Neutrophil (primary cell): ENCODE data around the gene EEF1AKMT1.

Source experiments
- H3K27ac ChIP-seq: fragments of 200-600 bp; sonication (generic); 2 replicates; pipeline ENCODE4 v1.5.1; 2016; ENCODE audit warnings: mild to moderate bottlenecking, moderate library complexity
- H3K27me3 ChIP-seq: fragments of 200-600 bp; sonication (generic); 2 replicates; pipeline ENCODE4 v1.6.0; 2016; ENCODE audit warnings: mild to moderate bottlenecking
- H3K36me3 ChIP-seq: fragments of 200-600 bp; sonication (generic); 2 replicates; pipeline ENCODE4 v1.5.1; 2017
- H3K4me1 ChIP-seq, 2 experiments: fragments of 200-600 bp in 1 of 2; sonication (generic) in 1 of 2; 1 replicate in 1 of 2; 2 replicates in 1 of 2; pipeline versions ENCODE4 v1.5.1 to v1.6.1; 2013 to 2016; ENCODE audit warnings: low read depth in 1 of 2, low read length in 1 of 2, mild to moderate bottlenecking in 1 of 2, moderate library complexity in 1 of 2; ENCODE audit not compliant: control insufficient read depth in 1 of 2, insufficient read depth in 1 of 2
- H3K4me3 ChIP-seq, 2 experiments: fragments of 200-600 bp in 1 of 2; sonication (generic) in 1 of 2; 1 replicate in 1 of 2; 2 replicates in 1 of 2; pipeline ENCODE4 v1.5.1; 2013 to 2016; ENCODE audit warnings: low read depth in 1 of 2, low read length in 1 of 2, mild to moderate bottlenecking in 1 of 2, moderate library complexity in 1 of 2
- H3K9me3 ChIP-seq: fragments of 200-600 bp; sonication (generic); 2 replicates; pipeline ENCODE4 v1.5.1; 2016
- TF ChIP-seq, protein P1 (sequence below): fragments of 200-600 bp; sonication (generic); IDR thresholded peaks from 2 replicates; pipeline ENCODE4 v1.5.1; 2016; ENCODE audit warnings: antibody characterized with exemption

Gene EEF1AKMT1

GRCh38 chr13:20788312-20788711 is 14.6 kb upstream of the EEF1AKMT1 start:
- Histone ChIP-seq H3K9me3 (no peaks in the 10 kb centered on the region), H3K4me1 (no peaks in the 10 kb centered on the region), H3K36me3 (peaks cover 33% of the 10 kb centered on the region), H3K27ac (no peak overlapping the region), H3K4me3 (no peak overlapping the region), H3K27me3 (no peaks in the 10 kb centered on the region)
- TF ChIP-seq, protein P1, sequence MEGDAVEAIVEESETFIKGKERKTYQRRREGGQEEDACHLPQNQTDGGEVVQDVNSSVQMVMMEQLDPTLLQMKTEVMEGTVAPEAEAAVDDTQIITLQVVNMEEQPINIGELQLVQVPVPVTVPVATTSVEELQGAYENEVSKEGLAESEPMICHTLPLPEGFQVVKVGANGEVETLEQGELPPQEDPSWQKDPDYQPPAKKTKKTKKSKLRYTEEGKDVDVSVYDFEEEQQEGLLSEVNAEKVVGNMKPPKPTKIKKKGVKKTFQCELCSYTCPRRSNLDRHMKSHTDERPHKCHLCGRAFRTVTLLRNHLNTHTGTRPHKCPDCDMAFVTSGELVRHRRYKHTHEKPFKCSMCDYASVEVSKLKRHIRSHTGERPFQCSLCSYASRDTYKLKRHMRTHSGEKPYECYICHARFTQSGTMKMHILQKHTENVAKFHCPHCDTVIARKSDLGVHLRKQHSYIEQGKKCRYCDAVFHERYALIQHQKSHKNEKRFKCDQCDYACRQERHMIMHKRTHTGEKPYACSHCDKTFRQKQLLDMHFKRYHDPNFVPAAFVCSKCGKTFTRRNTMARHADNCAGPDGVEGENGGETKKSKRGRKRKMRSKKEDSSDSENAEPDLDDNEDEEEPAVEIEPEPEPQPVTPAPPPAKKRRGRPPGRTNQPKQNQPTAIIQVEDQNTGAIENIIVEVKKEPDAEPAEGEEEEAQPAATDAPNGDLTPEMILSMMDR = no peak

GRCh38 chr13:20787180-20787579 is 13.4 kb upstream of the EEF1AKMT1 start:
- Histone ChIP-seq H3K9me3 (no peaks in the 10 kb centered on the region), H3K4me1 (no peaks in the 10 kb centered on the region), H3K27me3 (no peaks in the 10 kb centered on the region), H3K36me3 (peaks cover 38% of the 10 kb centered on the region), H3K4me3 (no peak overlapping the region), H3K27ac (no peak overlapping the region)
- TF ChIP-seq, protein P1 = no peak

- TF ChIP-seq, protein P1 = no peak
- peaks cover 20% of the 10 kb centered on the region for H3K36me3 ChIP-seq
- no peaks in the 10 kb centered on the region for H3K4me1 ChIP-seq
- H3K27ac ChIP-seq = no peak overlapping the region
- no peaks in the 10 kb centered on the region for H3K9me3 ChIP-seq
- H3K4me3 ChIP-seq = no peak overlapping the region
- H3K27me3 ChIP-seq = no peaks in the 10 kb centered on the region
These were observed 8.5 kb upstream of the EEF1AKMT1 start for GRCh38 chr13:20782116-20782708.

DNA sequence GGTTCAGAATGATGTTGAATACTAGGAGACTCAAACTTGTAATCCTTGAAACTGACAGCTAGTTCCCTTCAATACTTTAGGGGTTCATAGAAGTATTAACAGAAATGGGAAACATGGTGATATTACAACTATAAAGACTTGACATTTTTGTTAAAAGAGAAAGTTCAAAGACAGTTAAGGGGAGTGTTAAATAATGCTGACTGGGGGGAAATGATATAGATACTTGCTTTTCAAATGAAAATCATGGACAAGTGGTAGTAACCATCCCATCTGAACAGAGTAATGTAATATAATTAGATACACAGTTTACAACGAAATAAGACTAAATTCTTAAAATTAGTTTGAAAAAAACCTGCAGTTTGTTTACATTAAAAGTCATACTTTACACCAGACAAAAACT is 6.6 kb upstream of the EEF1AKMT1 start:
- Histone ChIP-seq H3K27ac (no peak overlapping the region), H3K4me1 (no peaks in the 10 kb centered on the region), H3K4me3 (no peak overlapping the region), H3K27me3 (no peaks in the 10 kb centered on the region), H3K9me3 (no peaks in the 10 kb centered on the region), H3K36me3 (peaks cover 14% of the 10 kb centered on the region)
- TF ChIP-seq, protein P1 = no peak

DNA sequence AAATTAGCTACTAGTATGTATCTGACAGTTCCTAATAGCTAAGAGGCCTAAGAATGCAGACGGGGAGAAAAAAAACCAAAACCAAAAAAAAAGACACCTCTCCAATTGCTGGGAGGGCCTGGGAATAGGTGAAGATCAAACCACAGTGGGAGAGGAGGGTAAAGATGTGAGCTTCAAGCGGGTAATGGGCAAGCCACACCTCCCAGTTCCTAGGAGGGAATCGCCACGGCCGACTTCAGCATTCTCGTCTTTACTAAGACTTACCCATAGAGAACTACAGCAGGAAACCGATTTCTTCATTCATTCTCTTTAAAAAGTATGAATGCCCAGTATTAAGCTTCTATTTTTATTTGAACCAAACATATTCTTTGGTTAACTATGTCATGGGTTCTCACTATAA is 5.6 kb upstream of the EEF1AKMT1 start:
- Histone ChIP-seq H3K4me1 (no peaks in the 10 kb centered on the region), H3K36me3 (peaks cover 14% of the 10 kb centered on the region), H3K27me3 (no peaks in the 10 kb centered on the region), H3K4me3 (no peak overlapping the region), H3K9me3 (no peaks in the 10 kb centered on the region), H3K27ac (no peak overlapping the region)
- TF ChIP-seq, protein P1 = no peak
